Activated CD4-positive, CD25-positive, alpha-beta regulatory T cell treated with anti-CD3 and anti-CD28 coated beads, Interleukin-2, amount 50 U/mL, for 16 hours (primary cell): ENCODE data around the gene CEP250.
A peak's percentile ranks its signal among the peaks of the same experiment; 100 is the strongest.
"Not testable (repeated sequence)": the region's sequence is repeated elsewhere in the genome, so short reads cannot be mapped to it uniquely, and the experiment has no call there.

ENCODE experiments used
- DNase-seq: peaks from one replicate; pipeline ENCODE4 v3.0.0-alpha.2; 2020; ENCODE audit warnings: low read depth, low spot score

The CEP250 gene

DNA sequence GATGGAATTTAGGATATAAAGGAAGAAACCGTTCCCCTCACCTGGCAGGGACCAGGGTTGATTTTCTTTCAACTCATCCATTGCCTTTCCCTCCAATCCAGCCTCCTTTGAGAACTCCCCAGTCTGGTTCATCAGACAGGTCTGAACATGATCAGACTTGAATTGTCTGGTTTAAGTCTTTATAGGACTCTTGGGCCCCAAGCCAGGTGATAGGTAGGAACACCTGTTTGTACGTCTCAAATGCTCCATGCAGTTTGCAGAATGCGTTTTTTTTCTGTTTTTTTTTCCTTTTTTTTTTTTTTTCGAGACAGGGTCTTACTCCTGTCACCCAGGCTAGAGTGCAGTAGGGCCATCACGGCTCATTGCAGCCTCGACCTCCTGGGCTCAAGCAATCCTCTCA is 4.1 kb upstream of the CEP250 start:
- no peak for DNase-seq

DNA sequence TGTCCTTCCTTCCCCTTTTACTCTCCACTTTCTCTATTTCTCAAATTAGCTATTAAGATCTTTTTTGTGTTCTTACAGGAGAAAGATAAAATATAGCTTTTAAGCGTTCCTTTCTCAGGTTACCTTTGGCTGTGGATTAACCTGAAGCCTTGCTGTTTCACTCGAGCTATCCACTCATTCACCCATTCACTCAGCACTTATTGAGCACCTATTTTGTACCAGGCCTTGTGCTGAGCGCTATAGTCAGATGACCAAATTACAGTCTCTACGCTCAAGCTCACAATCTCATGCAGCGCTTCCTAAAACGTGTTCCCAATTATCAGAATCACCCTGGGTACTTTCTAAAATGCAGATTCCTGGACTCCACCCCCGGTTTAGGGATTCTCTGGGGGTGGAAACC is 1.8 kb upstream of the CEP250 start:
- no peak for DNase-seq

DNA sequence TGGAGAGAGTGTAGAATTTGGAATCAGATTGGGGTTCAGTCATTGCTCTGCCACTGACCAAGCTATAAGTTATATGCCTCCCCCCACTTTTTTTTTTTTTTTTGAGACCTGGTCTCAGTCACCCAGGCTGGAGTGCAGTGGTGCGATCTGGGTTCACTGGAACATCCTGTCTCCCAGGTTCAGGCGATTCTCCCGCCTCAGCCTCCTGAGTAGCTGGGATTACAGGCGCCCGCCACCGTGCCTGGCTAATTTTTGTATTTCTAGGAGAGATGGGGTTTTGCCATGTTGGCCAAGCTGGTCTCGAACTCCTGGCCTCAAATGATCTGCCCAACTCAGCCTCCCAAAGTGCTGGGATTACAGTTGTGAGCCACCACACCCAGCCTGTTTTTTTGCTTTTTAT is 1.3 kb downstream of the CEP250 start:
- DNase-seq = not testable (repeated sequence)

DNA sequence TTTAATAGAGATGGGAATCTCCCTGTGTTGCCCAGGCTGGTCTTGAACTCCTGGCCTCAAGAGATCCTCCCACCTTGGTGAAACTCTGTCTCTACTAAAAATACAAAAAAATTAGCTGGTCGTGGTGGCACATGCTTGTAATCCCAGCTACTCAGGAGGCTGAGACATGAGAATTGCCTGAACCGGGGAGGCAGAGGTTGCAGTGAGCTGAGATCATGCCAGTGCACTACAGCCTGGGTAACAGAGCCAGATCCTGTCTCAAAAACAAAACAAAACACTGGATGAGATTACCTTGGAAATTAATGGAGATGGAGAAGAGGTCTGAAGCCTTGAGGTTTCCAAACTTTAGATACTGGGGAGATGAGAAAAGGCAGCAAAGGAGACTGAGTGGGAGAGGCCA is 2.1 kb downstream of the CEP250 start:
- DNase-seq = not testable (repeated sequence)

DNA sequence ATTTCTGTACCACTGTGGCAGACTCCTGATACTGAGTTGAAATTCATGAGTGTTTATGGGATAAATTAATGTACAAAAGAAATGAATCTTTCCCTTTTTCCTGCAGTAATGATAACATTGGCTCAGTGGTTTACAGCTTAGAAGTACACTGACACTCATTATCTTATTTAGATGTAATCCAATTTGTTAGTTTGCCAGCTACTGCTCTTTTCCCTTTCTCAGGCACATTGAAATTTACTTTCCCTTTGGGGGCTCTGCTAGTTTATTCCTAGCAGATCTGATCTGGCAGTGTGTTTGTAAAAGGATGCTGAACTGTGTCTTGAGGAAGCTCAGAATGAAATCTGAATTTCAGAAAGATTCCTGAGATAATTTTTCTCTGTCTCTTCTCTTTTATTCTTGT is 3.0 kb downstream of the CEP250 start:
- no peak for DNase-seq

DNA sequence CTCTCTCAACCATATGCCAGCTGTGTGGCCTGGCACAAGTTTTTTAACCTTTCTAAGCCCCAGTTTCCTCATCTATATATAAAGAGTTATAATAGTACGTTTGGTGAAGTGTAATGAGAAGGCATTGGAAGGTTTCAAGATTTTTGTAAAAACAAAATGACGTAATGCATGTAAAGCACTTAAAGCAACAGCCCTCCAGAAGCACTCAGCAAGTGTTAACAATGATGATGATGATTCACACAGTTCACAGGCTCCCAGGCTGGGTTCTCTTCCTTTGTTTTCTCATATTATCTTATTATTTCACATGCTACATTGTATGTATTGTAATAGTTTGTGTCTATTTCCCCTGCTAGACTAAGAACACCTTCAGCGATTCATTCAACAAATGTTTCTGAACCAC is 6.2 kb downstream of the CEP250 start:
- DNase-seq = no peak

DNA sequence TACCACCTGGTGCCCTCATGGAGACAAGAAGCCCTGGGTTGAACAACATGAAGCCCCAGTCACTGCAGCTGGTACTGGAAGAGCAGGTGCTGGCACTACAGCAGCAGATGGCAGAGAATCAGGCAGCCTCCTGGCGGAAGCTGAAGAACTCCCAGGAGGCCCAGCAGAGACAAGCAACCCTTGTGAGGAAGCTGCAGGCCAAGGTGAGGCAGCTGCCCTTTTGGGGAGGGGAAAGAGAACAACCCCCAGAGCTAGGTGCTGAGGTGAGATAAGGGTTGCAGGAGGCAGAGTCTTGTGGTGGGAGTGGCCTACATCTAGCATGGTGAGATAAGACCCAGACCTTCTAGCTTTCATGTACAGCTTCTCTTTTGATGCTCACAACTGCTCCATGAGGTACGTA is 7.0 kb downstream of the CEP250 start:
- DNase-seq = no peak

DNA sequence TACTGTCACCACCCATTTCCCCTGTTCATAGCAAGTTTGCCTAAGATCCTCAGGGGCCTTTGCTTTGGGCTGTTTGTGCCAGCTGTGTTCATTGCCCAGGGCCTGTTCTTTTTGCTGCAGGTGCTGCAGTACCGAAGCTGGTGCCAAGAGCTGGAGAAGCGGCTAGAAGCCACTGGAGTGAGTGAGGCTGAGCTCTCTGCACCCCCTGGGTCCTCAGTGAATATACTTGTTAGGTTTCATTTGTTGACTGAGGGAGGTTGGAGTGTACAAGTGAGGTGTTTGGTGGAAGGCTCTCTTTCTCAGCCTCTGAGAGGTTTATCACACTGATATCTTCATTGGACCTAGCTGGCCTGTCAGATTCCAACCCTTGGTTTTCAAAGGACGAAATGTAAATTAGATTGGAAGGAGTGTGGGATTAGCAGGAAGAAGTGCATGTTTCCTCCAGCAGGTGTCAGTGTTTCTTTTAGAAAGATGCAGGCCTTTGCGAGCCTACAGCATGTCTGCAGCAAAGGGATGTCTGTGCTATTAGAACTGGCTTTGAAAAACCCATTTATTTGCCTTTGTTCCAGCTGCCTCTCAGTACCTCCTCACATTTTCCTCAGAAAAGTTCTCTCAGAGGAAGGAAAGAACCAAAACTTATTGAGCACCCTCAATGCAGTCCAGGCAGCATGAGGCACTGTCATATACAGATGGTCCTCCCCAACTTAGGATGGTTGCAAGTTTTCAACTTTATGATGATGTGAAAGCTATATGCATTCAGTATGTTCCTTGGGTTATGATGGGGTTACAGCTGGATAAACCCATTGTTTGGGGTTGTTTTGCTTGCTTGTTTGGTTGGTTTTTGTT is 8.3 kb downstream of the CEP250 start:
- DNase-seq = peak; percentile 30

DNA sequence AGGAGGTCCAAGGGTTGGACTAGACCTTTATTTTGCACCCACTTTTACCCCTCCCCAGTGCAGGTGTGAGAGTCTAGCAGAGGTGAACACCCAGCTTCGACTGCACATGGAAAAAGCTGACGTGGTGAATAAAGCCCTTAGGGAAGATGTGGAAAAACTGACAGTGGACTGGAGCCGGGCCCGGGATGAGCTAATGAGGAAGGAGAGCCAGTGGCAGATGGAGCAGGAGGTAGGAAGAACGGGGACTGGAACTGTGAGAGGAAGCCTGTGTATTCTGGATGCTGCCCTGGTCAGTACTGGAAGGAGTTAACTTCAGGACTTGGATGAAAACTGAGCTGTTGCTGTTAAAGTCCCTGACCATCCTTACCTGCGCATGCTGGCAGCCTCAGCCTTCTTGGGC is 10.6 kb downstream of the CEP250 start:
- no peak for DNase-seq

DNA sequence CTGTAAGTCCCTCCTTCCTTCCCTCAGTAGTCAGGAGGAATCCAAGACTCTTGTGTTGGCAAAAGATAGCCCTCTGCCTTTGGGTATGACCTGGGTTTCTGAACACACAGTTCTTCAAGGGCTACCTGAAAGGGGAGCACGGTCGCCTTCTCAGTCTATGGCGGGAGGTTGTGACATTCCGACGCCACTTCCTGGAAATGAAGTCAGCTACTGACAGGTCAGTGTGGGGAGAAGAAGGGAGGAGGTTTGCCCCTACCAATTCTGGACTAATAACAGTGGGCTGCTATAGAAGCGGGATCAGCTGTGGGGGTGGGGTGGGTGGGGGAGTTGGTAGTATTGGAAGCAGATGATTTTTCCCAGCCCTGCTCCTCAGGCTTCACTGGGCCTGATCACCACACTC is 11.5 kb downstream of the CEP250 start:
- DNase-seq = no peak

DNA sequence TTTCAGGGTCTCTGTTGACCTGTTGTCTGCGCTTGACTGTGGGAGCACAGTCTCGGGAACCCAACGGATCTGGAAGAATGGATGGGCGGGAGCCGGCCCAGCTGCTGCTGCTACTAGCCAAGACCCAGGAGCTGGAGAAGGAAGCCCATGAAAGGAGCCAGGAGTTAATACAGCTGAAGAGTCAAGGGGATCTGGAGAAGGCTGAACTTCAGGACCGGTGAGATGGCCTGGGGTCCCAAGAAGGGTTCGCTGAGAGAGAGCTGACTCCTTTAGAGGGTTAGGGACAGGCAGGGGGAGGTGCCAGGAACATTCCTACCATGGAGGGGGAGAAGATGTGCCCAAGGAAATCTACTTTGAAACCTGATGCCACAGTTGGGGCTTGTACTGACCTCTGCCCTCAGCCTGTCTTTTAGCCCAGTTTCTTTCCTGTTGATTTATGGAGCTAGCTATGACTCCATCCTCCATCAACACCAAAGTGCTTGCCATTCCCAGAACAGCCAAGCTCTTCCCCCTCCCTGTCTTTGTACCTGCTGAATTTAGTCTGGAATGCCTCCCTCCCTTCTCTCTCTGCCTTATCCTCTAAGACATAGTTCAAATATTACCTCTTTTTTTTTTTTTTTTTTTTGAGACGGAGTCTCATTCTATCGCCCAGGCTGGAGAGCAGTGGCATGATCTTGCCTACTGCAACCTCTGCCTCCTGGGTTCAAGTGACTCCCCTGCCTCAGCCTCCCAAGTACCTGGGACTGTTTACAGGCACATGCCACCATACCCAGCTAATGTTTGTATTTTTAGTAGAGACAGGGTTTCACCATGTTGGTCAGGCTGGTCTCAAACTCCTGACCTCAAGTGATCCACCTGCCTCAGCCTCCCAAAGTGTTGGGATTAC is 12.2 kb downstream of the CEP250 start:
- DNase-seq = no peak

DNA sequence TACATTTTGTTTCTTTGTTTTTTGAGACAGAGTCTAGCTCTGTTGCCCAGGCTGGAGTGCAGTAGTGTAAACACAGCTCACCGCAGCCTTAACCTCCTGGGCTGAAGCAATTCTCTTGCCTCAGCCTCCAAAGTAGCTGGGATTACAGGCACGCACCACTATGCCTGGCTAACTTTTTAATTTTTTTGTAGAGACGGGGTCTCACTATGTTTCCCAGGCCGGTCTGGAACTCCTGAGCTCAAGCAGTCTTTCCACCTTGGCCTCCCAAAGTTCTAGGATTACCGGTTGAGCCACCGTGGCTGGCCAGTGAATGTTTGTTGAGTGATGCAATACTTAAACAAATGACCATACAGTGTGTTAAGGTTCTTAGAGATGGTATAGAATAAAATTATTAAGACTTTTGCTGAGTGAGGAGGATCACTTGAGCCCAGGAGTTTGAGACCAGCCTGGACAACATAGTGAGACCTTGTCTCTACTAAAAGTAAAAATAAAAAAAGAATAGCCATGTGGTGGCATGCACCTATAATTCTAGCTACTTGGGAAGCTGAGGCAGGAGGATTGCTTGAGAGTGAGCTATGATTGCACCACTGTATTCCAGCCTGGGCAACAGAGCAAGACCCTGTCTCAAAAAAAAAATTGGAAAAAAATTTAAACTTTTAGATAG is 13.4 kb downstream of the CEP250 start:
- no peak for DNase-seq

DNA sequence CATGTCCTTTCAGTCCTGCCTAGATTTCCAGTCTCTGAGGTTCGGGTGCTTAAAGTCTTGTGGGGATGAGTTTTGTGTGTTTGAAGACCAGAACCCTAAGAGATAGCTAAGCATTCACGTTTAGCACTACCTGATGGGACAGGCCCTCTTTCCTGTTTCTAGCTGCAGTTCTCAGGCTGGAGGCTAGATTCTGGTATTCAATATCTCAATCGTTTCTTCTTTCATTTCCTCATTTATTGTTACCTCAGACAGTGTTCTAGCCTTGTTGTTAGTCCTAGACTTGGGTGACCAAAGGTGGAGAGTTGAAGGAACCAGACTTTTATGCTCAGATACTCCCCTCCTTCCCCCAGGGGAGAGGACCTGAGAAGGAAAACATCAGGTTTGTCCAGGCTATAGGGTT is 16.8 kb downstream of the CEP250 start:
- DNase-seq = no peak

DNA sequence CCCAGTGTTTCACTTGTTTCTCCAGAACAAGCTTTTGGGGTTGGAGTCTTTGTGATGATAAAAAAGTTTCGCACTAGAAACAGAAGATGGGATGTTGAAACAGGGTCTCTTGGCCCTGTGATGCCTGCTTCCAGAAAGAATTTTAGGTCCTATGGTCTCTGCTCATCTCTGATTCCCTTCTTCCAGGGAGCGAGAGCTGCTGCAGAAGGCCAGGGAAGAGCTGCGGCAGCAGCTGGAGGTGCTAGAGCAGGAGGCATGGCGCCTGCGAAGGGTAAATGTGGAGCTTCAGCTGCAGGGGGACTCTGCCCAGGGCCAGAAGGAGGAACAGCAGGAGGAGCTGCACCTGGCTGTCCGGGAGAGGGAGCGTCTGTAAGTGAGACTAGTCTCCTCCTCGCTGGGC is 18.3 kb downstream of the CEP250 start:
- no peak for DNase-seq

DNA sequence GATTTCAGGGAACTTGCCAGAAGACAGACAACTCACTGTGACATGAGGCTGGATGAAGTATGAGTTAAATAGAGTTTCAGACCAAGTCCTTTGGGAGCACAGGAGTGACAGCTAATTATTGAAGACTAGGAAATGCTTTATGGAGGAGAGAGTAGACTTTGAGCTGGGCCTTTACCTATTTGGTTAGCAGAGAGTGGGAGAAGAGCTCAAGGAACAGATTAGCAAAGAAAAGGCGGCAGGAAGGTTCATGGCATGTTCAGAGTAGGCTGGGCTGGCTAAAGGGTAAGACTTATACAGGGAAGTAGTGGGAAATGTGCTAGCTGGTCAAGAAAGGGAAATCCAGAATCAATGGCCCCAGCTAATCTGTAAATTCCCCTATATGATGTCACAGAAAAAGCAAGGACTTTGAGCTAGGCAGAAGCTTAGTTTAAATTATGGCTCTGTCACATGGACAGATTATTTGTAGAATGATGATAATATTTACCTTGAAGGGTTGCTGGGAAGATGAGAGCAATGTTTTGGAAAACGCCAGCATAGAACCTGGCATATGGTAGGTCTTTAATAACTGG is 19.0 kb downstream of the CEP250 start:
- no peak for DNase-seq

DNA sequence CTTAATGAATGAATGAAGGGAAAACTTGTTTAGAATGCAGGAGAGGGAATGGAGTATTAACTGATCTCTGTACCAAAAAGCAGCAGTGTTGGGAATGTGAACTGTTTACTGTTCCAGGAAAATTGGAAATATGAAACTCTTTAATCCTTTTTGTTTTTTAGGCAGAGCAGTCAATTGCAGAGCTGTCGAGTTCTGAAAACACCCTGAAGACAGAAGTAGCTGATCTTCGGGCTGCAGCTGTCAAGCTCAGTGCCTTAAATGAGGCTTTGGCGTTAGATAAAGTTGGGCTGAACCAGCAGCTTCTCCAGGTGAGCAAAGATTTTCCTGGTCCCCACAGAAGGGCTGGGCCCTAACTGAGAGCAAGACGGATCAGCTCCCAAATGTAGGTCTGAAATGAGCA is 20.9 kb downstream of the CEP250 start:
- DNase-seq = no peak

DNA sequence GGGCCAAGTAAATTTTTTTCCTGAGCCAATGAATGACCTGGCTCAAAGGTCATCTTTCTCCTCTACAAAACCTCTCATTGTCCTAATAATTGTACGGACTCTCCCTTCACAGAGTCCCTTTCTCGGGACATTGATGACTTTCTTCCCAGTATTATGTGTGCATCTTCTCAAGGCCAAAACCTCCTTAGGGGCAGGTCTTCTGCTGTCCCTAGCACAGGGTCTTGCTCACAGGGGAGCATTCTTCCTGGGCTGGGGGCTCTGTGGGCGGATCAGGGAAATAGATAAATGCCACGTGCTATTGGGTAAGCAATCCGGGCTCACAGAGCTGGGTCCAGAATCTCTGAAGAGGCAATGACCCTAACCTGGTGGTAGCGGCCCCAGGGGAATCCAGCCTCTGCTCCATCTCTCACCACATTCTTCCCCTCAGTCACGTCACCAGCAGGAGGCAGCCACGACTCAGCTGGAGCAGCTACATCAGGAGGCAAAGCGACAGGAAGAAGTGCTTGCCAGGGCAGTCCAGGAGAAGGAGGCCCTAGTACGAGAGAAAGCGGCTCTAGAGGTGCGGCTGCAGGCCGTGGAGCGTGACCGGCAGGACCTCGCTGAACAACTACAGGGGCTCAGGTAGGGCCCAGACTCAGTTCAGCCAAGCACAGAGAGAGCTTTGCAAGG is 23.5 kb downstream of the CEP250 start:
- no peak for DNase-seq

DNA sequence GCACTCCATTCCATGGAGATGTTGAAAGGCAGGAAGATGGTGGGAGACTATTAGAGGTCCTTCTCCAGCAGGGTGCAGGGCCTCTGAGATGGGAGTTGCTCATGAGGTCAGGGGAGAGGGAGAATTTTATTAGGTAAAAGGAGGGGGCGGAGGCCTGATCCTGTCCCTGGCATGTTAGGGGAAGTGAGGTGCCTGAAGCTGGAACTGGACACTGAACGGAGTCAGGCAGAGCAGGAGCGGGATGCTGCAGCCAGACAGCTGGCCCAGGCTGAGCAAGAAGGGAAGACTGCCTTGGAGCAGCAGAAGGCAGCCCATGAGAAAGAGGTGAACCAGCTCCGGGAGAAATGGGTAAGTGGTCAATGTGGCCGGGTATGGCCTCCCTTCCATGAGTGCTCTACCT is 24.4 kb downstream of the CEP250 start:
- no peak for DNase-seq

DNA sequence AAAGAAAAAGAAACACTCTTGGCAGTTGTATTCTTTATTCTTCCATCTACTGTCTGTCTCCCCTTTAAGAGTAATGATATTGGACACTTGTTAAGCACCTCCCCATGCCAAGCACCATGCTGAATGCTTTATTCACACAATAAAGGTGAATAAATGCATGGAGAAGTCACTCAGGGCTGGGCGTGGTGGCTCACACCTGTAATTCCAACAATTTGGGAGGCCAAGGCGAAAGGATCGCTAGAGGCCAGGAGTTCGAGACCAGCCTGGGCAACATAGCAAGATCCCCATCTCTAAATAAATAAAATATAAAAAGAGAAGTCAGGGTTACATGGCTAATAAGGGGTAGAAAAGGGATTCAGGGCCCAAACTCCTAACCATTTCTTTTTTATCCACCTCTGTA is 32.1 kb downstream of the CEP250 start:
- DNase-seq = no peak

DNA sequence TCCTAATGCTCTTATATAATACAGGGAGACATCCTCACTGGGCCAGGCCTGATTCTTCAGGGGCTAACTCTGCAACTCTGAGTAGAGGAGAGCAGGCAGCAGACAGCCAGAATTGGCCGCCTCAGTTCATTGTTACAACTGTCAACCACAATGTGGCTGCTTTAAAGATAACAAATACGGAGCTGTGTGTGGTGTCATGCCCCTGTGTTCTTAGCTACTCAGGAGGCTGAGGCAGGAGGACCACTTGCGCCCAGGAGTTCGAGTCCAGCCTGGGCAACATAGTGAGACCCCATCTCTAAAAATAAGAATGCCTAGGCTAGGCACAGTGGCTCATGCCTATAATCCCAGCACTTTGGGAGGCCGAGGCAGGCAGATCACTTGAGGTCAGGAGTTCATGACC is 34.3 kb downstream of the CEP250 start:
- no peak for DNase-seq

DNA sequence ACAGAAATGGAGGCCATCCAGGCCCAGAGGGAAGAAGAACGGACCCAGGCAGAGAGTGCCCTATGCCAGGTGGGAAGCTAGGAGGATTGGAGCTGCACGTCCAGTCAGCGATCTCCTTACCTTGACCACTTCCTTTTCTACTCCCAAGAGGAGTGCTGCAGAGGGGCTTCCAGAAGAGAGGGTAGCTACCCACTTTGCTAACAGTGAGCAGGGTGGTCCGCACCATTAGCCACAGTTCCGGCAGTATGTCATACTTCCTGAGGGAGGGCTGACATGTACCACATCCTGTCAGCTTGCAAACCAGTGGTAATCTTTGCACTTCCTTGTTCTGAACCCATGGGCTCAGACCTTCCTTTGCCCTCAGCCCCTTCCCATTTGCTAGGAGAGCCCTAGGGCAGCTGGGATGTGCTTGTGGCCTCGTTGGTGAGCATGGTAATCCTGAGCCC is 35.4 kb downstream of the CEP250 start:
- DNase-seq = peak; percentile 38
